Activated CD4-positive, alpha-beta T cell treated with anti-CD3 and anti-CD28 coated beads, Interleukin-2, amount 50 U/mL, for 24 hours (primary cell): Measurements from ENCODE around the gene MEGF11.

Source experiments
- DNase-seq, 2 donors: peaks; one replicate each; pipeline ENCODE4 v3.0.0-alpha.2; 2020; ENCODE audit warnings: low read depth in 1 of 2, low spot score in 1 of 2

The MEGF11 gene

GRCh38 chr15:66147440-66147839 is 106.1 kb downstream of the MEGF11 start:
- no peak for DNase-seq

GRCh38 chr15:66145726-66146182 is 107.8 kb downstream of the MEGF11 start:
- no peak for DNase-seq

GRCh38 chr15:66144978-66145725 is 108.4 kb downstream of the MEGF11 start:
- DNase-seq, result no peak

GRCh38 chr15:66142285-66142684 is 111.3 kb downstream of the MEGF11 start:
- no peak for DNase-seq

GRCh38 chr15:66139591-66140207 is 113.9 kb downstream of the MEGF11 start:
- no peak for DNase-seq

GRCh38 chr15:66138892-66139590 is 114.5 kb downstream of the MEGF11 start:
- no peak for DNase-seq

- no peak for DNase-seq
Observed at GRCh38 chr15:66138096-66138783, 115.3 kb downstream of the MEGF11 start.

GRCh38 chr15:66136948-66137347 is 116.6 kb downstream of the MEGF11 start:
- no peak for DNase-seq

- DNase-seq, result no peak
Observed at GRCh38 chr15:66135664-66136063, 117.9 kb downstream of the MEGF11 start.

- DNase-seq, result no peak
Observed at GRCh38 chr15:66134284-66134683, 119.3 kb downstream of the MEGF11 start.

- DNase-seq, result no peak
Observed at GRCh38 chr15:66133247-66133885, 120.2 kb downstream of the MEGF11 start.

GRCh38 chr15:66132251-66132816 is 121.2 kb downstream of the MEGF11 start:
- no peak for DNase-seq

- no peak for DNase-seq
Observed at GRCh38 chr15:66131831-66132230, 121.7 kb downstream of the MEGF11 start.

GRCh38 chr15:66131200-66131599 is 122.3 kb downstream of the MEGF11 start:
- no peak for DNase-seq

GRCh38 chr15:66130496-66131034 is 123.0 kb downstream of the MEGF11 start:
- no peak for DNase-seq

GRCh38 chr15:66129586-66129985 is 124.0 kb downstream of the MEGF11 start:
- no peak for DNase-seq

GRCh38 chr15:66128116-66128680 is 125.4 kb downstream of the MEGF11 start:
- no peak for DNase-seq

- DNase-seq, result no peak
Observed at GRCh38 chr15:66126456-66126855, 127.1 kb downstream of the MEGF11 start.

GRCh38 chr15:66126031-66126441 is 127.5 kb downstream of the MEGF11 start:
- DNase-seq, result no peak

GRCh38 chr15:66124651-66125050 is 128.9 kb downstream of the MEGF11 start:
- no peak for DNase-seq
